ENCODE results near the gene HRH3.

The HRH3 gene

DNA sequence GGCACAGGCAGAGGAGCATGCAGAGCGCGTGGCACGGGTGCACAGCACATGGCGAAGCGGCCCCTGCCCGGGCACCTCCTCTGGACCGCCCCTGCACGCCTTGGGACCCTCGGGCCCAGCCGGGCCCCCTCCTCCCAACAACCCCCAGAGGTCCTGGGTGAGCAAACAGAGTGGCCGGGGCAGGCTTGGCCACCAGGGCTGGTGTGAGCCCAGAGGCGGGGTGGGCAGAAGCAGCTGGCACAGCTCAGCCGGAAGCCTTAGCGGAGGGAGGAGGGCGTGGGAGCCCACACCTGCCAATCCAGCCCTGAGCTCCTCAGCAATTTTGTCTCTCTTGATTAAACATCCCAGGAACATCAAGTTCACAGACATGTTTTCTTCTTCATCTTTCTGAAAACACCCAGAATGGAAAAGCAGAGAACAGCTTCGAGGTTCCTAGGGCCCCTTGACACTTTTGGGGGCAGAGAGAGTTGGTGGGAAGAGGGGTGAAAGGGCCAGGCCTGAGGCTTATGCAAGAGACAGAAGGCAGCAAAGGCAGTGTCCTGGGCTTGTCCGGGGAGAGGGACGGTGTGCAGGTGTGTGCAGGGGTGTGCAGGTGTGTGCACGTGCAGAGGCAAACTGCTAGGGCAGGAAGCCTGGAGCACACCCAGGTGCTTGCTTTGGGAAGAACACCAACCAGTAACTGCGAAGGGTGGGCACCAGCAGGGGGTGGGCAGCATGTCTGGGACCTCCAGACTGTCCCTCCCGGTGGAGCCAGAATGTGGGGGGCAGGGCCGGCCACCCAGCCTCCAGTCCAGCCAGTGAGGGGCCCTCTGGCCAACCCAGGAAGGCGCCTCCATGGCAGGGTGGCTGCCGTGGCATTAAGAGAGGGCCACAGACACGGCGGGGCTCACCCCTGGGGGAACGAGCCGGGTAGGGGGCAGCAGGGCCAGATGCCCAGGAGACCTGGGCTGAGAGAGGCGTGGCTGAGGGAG is 4.8 kb downstream of the HRH3 start:
- no peak for ATAC-seq

DNA sequence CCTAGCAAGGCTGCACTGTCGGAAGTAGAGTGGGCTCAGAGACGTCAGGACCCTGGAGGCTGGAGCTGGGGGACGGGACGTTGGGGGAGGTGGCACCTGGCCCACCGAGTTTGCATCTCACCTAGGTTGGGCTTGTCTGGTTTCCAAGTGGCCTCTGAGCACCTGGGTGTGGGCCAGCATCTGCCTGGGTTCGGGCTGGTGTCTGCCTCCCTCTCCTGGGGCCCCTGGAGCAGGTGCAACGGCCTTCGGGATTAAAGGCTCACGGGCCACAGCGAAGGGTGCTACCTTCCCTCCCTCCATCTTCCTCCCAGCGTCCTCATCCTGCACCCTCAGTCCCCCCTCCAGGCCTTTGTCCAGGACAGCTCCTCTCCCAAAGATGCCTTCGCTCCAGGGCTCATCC is 6.0 kb downstream of the HRH3 start:
- no peak for DNase-seq
- ATAC-seq: no peak

More for the DNA sequence above, 4.8 kb downstream of the HRH3 start:
- no peak for DNase-seq

DNA sequence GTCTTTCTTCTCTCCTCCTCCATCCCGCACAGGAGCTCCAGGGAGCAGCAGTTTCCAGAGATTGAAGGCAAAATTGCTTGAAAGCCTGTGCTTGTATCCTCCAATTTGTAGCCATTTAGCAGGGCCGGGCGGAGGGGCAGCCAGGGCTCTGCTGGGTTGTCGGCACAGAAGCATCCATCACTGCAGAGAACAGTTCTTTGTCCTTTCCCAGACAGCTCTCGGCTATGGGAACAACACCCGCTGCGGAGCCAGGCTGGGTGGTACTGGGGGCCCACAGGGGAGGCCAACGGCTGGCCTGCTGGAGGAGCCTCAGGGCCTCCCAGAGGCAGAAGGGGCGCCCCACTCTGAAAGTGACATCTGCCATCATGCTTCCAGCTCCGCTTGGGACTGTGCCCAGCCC is 7.8 kb downstream of the HRH3 start:
- no peak for ATAC-seq
- DNase-seq: no peak

DNA sequence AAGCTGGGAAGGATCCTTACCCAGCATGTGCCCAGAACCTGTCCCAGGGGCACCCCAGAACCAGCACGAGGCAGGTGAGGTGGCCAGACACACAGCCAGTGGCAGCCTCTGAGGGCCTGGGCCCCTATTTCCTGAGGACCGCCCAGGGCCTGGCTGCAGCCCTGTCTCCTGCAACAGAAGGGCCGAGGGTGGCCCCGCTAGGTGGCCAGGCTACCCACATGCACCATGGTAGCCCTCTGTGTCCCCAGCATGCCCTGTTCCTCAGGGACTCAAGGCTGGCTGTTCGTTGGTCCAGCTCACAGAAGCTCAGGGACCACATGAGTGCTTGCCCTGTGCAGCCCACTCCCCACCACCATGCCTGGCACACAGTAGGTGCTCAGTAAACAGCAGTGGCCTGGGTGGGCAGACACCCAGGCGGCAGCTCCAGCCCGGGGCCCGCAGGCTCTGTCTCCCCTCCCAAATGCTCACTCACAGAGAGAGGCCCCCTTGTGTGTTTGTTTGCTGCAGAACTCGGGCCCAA is 8.2 kb downstream of the HRH3 start:
- no peak for ATAC-seq
- DNase-seq: no peak

DNA sequence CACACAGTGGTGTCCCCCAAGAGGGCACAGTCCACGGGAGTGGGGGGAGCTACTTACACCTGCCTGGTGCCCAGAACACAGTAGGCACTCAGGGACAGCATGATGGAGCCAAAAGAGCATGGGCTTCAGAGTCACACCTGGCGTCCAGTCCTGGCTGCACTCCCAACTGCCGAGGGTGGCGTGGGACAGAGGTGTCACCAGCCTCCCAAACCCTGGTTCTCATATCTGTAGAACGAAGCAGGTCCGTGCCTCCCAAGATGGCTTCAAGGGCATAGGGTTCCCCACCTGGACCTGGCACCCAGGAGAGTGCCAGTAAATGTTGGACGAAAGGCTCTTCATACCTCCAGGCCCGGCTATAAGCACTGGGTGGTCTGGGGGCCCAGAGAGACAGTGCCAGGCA is 8.9 kb downstream of the HRH3 start:
- ATAC-seq (no peak), DNase-seq (no peak)

DNA sequence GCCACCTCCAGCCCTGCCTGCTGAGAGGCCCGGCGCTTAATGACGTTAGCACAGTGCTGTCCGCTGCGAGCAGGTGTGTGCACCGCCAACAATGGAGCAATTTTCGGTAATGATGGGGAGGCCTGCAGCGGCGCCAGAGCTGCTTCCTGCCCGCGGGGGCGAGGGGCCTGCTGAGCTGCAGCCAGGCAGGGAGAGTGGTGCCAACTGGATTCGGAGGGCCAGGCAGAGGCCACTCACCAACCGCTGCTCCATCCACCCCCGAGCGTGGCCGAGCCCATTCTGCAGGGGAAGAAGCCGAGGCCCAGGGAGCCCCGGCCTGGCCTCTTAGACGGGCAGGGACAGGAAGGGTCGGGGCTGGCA is 9.6 kb downstream of the HRH3 start:
- no peak for ATAC-seq
- no peak for DNase-seq

DNA sequence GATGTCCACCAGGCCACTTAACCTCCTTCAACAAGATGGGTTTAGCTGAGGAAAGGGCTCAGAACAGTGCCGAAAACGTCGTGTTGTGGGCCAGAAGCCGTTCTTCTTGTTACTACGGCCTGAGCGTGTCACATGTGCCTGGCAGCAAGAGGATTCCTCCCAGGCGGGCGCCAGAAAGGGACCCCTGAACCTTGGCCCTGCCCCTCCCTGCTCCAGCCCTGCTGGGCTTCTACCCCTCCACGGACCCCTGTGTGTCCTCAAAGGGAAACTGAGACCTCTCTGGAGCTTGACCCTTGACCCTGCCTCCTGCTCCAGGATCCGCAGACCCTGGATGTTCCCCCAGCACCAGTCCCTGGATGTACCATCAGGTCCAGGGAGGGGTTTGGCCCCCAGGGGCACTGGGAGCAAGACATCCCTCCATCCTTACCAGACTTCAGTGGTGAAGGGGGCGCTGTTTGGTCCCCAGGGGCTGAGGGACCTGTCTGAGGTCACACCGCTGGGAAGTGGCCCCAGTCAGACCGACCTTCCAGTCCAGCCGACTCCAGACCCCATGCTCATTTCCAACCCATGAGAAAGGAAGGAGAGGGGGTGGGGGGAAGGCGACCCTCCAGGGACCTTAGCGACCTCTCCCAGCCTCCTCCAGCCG is 10.1 kb downstream of the HRH3 start:
- no peak for ATAC-seq

DNA sequence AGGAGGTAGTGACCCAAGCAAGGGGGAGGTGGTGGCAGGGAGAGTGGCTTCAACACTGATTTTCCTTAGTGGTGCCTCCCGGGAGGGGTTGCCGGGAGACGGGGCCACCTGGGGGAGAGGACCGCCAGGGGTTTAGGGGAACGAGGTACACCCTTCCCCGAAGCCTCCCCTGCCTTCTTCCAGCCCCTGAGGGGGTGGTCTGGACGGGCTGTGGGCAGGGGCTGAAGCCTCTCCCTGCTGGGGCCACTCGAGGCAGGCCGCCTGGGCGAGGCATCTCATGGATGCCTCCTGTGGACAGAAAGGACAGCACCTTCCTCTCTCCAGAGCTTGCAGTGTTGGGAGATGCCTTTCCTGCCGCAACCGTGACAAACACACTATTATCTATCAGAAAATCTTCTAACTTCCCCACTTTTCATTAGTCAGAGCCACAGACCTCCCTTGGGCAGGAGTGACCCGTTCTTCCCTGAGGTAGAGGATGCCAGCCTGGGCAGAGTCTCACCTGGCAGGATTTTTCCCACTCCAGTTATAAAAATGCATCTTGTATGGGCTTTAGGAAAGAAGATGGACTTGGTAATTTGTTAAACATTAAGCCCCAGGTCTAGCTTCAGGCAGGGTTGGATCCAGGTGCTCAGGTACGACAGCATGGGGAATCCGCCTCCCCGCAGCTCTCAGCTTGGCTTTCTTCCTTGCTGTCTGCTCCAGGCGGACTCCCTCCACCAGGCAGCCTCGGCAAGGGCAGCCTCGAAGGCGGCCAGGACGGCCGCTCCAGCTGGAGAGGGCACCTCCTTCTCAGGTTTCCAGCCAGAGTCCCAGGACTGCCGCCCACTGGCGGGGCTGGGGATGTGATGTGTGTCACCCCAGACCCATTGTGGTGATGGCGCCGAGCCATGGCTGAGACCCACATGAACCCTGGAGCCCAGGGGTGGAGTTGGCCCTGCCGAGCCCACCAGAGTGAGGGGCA is 11.0 kb downstream of the HRH3 start:
- no peak for DNase-seq
- no peak for ATAC-seq

More for the DNA sequence above, 10.1 kb downstream of the HRH3 start:
- no peak for DNase-seq

DNA sequence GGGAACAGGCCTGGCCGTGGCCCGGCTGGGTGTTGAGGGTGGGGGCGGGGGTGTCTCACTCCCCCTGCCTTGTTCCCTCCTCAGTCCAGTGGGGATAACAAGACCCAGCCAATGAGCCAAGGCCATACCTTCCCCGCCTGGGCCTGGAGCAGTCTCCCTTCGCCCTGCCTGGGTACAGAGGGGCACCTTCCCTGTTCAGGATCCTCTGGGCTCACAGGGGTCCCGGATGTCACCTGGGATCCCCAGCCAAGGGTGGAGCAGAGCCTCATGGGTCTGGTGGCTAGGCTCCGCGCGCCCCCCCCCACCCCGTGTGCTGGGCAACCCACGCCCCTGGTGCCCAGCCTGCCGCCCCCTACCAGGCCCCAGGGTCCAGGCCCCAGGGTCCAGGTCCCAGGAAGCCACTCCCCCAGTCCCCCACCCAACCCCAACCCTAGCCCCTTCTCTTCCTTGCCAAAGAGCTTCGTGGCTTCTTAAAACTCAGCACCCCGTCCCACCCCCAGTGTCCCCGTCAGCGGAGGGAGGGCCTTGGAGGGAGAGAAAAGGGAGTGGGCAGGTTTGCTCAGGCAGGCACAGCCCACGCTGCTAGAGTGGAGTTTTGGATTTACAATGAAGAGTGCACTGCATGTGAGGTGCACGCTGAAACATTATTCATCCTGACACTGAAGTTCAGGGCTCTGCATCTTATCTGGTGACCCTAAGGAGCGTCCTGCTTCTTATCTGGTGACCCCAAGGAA is 11.8 kb downstream of the HRH3 start:
- no peak for ATAC-seq
- DNase-seq: no peak

DNA sequence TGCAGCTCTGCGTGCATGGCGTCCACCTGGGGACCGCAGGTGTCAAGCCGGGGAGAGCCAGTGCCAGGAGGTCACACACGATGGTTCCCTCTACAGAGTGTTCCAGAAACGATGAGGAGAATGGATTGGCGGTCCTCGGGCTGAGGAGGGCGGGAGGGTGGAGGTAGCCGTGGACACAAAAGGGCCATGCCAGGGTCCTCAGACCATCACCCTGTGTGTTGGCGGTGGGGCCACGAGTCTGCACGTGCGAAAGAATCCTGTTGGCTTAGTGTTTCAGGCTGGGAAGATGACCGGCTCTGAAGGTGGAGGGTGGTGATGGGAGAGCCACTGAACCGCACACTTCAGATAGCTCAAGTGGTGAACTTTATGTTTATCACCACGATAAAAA is 13.7 kb downstream of the HRH3 start:
- ATAC-seq: no peak
- no peak for DNase-seq

DNA sequence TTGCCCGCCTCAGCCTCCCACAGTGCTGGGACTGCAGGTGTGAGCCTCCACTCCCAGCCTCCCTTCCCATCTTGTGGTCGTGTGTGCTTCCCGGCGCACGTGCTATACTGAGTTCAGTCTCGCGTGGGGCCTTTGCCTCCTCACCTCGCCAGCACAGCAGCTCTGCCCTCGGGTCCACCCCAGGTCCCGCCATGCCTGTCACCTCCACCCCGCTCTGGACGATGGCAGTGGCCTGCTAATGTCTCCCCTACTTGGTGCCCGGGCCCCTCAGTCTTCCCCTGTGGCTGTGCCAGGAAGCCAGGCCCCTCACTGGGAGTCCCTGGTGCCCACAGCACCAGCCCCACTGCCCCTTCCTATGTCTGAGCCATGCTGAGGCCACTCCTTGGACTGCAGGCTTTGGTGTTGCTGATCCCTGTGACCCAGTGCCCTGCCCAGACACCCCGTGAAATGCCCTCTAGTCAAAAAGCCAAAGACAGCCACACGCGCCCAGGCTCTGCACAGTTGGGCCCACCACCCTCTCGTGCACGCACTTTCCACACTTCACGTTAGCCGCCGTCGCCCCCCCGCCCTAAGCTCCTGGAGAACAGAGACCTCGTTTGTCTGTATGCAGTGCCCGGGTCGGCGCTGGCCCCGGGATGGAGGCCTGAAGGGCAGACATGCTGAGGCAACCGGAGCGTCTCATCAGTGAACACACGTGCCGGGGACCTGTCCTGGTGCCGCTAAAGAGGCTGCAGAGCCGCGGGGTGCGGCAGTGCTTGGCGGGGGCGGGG is 14.3 kb downstream of the HRH3 start:
- no peak for ATAC-seq
- DNase-seq: no peak

DNA sequence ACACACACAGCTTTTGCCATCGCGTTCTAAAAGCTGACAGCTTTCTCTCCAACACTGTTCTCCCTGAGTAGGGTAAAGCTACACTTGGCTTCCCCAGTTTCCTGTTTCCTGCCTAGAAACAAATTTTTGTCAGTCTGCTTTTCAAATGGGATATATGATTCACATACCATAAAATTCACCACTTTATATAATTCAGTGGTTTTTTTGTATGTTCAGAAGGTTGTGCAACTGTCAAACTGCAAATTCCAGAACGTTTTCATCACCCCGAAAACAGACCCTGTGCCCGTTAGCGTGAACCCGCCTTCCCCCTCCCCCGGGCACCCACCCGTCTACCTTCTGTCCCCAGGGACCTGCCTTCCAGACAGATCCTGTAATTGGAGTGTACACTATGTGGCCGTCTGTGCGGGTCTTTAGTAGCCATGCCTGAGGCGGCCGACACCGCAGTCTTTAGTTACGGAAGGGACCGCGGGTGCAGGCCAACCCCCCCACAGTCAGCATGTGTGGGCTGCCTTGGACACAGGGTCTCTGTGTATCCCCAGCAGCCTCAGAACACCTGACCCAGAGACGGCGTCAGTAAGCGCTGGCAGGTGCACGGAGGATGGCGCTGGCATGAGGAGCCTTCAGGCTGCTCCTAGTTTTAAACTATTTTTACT is 16.6 kb downstream of the HRH3 start:
- no peak for ATAC-seq
- DNase-seq: no peak

DNA sequence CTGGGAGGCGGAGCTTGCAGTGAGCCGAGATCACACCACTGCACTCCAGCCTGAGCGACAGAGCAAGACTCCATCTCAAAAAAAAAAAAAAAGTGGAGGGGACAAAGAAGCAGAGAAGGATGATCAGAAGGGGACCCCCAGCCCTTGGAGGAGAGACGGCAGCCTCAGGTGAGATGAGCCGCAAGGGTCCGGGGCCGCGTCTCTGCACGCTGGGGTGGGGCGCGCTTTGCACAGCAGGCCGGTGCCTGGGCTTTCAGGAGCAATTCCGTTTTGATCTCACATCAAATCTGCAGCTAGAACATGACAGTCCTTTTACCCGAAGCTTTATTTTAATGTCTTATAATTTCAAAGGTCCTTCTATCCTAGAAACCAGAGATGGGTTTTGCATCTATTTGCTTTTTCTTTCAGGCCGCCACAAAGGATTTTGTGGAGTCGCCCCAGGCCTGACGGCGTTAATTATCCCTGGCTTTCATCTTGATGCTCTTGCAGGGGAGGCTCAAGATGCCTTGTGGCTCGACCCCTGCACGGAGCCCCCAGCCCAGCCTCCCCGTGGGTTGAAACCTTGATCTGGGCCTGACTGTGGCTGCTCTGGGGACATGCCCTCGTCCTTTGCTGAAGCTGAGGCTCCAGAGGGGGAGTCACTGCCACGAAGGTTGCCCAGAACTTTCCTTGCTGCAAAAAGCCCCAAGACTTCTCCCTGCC is 17.3 kb downstream of the HRH3 start:
- no peak for DNase-seq
- ATAC-seq: no peak

DNA sequence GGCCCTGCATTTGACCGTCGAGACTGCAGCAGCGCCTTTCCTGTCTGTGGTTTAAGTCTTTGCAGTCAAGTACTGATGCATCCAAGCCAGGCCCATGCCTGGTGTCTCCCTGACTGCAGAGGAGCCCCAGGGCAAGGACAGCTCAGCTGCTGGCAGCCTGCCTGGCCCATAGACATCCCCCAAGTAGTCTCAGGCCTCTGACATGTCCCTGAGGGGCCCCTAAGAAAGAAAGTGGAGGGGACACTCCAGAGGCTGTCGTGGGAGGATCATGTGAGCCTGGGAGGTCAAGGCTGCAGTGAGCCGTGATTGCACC is 18.0 kb downstream of the HRH3 start:
- ATAC-seq (no peak), DNase-seq (no peak)

DNA sequence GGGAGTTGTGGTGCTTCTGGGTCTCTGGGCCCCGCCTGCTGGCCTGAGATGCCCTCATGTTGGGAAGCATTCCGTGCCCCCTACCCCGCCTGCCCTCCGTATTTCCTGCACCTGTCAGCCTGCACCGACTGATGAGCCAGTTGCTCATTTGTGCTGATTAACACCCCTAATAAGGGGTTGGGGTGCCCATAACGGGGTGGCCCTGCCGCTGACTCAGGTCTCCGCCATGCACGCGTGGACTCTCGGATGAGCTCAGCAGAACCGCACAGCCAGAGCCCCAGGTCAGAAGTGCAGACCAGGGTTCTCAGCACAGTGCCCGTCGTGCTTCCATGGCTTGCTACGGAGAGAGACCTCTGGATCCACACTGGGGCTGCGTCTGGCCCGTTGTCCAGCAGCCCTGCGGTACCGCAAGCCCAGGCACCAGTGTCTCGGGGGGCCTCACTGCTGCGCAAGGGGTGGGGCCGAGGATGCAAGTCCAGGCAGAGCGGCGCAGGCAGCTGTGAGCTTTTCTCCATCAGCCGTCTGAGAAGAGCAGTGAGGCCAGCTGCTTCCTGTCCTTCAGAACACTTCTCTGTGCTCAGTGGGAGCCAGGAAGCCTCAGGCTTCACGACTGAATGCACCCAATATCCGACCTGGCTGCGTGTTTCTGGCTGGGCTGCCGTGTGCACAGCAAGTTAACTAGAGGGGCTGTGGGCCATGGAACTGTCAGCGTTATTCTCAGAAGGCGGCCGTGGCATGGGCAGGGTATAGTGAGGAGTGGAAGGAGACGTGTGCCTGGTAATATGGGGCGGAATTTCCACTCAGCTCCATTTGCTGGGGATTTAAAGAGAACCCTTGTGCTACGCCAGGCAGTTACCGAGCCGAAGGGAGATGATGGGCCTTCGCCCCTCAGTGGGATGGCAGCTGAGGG is 18.6 kb downstream of the HRH3 start:
- no peak for DNase-seq
- no peak for ATAC-seq

DNA sequence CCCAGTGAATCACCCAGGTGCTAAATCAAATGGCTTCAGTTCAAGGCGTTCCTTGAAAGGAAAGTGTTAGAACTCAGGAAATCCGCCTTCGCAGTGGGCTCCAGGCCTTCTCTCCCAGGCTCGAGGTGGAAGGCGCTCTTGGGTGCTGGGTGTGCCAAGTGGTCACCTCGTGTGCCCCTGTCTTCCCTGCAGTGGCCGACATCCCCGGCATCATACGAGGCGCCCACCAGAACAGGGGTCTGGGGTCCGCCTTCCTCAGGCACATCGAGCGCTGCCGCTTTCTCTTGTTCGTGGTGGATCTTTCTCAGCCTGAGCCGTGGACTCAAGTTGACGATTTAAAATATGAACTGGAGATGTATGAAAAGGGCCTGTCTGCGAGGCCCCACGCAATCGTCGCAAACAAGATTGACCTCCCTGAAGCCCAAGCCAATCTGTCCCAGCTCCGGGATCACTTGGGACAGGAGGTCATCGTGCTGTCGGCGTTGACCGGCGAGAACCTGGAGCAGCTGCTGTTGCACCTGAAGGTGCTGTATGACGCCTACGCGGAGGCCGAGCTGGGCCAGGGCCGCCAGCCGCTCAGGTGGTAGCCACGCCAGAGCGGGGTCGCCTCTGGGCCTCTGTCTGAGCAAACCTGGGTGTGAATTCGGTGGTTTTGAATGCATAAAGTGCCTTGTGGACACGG is 19.4 kb downstream of the HRH3 start:
- no peak for ATAC-seq
- DNase-seq: no peak

DNA sequence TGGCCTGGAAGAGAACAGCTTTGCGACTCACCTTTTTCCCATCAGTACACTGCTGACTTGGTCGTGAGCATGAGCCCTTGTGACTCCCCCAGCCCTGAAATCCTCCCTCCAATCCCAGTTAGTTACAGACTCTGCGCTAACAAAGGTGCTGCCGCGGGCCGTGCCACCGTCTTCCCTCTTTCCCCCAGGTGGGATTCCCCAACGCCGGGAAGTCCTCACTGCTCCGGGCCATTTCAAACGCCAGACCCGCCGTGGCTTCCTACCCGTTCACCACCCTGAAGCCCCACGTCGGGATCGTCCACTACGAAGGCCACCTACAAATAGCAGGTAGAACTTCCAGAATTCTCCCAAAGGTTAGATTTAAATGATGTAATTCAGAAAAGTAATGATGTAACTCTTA is 21.1 kb downstream of the HRH3 start:
- ATAC-seq: no peak
- no peak for DNase-seq

DNA sequence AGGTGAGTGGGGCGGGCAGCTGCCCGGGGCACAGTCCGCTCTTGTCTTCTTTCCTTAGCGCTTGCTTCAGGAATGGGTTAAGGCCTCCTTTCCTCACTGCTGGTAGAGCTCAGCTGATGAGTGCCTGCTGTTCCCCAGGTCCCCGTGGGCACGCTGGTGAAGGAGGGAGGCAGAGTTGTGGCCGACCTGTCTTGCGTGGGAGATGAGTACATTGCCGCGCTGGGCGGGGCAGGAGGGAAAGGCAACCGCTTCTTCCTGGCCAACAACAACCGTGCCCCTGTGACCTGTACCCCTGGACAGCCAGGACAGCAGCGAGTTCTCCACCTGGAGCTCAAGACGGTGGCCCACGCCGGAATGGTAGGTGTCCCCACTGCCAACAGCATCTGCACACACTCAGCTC is 21.6 kb downstream of the HRH3 start:
- no peak for ATAC-seq
- no peak for DNase-seq

All from stimulated activated naive CD8-positive, alpha-beta T cell treated with anti-CD3 and anti-CD28 coated beads, Interleukin-15, Interleukin-2, amounts not matched to agents 100 U/mL and 50 U/mL, for 24 hours (primary cell).